Muscle of leg (tissue), 11 donors: ENCODE measurements around the gene FGF16. TPM values are rescaled to one million over a fixed set of nuclear protein-coding genes. Genes with fewer than 3 reads are reported as not detected.
"Not testable (repeated sequence)": the region's sequence is repeated elsewhere in the genome, so short reads cannot be mapped to it uniquely, and the experiment has no call there.

Experiments used
- DNase-seq: peaks from one replicate; pipeline ENCODE4 v3.0.0; 2013
- H3K27ac ChIP-seq: one replicate; pipeline ENCODE4 v1.5.1; 2013; ENCODE audit warnings: mild to moderate bottlenecking, low read length, control low read depth
- H3K27me3 ChIP-seq: one replicate; pipeline ENCODE4 v1.6.1; 2013; ENCODE audit warnings: low read length; ENCODE audit not compliant: control insufficient read depth, insufficient read depth
- H3K36me3 ChIP-seq: one replicate; pipeline ENCODE4 v1.6.1; 2013; ENCODE audit warnings: low read length; ENCODE audit not compliant: control insufficient read depth, insufficient read depth
- H3K4me1 ChIP-seq: one replicate; pipeline ENCODE4 v1.6.1; 2013; ENCODE audit warnings: low read length; ENCODE audit not compliant: control insufficient read depth, insufficient read depth
- H3K4me3 ChIP-seq: one replicate; pipeline ENCODE4 v1.5.1; 2013; ENCODE audit warnings: low read length, control low read depth
- H3K9me3 ChIP-seq: replicated peaks from 2 replicates; pipeline ENCODE4 v1.6.1; 2013; ENCODE audit warnings: low read depth, low read length; ENCODE audit not compliant: control insufficient read depth
- WGBS: methylation state at CpG from one replicate; pipeline ENCODE4 v1.1.5; 2013; ENCODE audit warnings: missing lambda C conversion rate; ENCODE audit not compliant: insufficient coverage; 5-methylcytosine and 5-hydroxymethylcytosine counted together
- polyA plus RNA-seq, 8 donors: library from polyadenylated mRNA; unstranded; fragments of 120-200 nt; gene quantifications; one replicate each; pipeline versions ENCODE4 v1.2.1 to v1.2.3, GENCODE V29; 2013; ENCODE audit warnings: inconsistent platforms in 1 of 8, low replicate concordance in 1 of 8; ENCODE audit not compliant: insufficient read length in 8 of 8, insufficient read depth in 1 of 8
- total RNA-seq: library from RNA; stranded (reverse); fragments of 120-200 nt; gene quantifications from one replicate; pipeline ENCODE4 v1.2.4, GENCODE V29; 2013

The FGF16 gene
- total and polyA plus RNA-seq, 9 donors = 2.3 to 4.8 (median 3.3) TPM

DNA sequence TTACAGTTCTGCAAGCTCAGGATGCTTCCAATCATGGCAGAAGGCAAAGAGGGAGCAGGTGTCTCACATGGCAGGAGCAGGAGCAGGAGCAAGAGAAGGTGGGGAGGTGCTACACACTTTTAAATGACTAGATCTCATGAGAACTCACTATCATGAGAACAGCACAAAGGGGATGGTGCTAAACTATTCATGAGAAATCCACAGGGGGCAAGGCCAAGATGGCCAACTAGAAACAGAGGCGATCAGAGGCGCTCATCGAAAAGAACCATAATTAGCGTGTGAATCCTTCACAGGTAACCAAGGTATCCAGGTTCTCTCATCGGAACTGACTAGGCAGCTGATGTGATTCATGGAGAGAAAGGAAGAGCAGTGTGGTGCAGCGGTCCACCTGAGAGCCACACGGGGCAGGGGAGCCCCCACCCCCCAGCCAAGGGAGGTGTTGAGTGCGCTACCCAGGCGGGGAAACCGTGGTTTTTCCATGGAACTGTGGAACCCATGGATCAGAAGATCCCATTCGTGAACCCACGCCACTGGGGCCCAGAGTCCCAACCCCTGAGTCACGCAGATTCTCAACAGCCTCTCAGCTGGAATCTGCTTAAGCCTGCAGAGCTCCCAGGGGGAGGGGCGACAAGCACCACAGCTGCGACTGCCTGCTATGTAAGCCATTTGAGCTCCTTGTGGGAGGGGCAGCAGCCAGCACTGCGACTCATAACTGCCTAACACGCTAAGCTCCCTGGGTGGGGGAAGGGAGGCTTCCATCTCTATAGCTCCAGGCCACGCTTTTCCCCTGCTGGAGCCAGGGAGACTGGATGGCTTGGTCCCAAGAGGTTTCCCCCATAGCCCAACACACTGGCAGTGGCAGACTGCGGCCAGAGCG lies 46.7 kb downstream of the FGF16 start:
- H3K9me3 ChIP-seq = no peaks in the 10 kb centered on the region
- peaks cover 4% of the 10 kb centered on the region for H3K4me1 ChIP-seq
- no peak overlapping the region for H3K27ac ChIP-seq
- H3K36me3 ChIP-seq = no peaks in the 10 kb centered on the region
- no peaks in the 10 kb centered on the region for H3K27me3 ChIP-seq
- WGBS = 66% methylated on average over 10 of the region's 20 CpGs
- DNase-seq = peak; percentile 61
- no peak overlapping the region for H3K4me3 ChIP-seq

- not testable (repeated sequence) for H3K27me3 ChIP-seq, H3K4me1 ChIP-seq, H3K4me3 ChIP-seq, H3K36me3 ChIP-seq, H3K9me3 ChIP-seq, H3K27ac ChIP-seq, DNase-seq
- no CpG with 5 or more reads among the region's 1 CpG for WGBS
Observed at GRCh38 chrX:77500164-77500563, 53.0 kb downstream of the FGF16 start.

DNA sequence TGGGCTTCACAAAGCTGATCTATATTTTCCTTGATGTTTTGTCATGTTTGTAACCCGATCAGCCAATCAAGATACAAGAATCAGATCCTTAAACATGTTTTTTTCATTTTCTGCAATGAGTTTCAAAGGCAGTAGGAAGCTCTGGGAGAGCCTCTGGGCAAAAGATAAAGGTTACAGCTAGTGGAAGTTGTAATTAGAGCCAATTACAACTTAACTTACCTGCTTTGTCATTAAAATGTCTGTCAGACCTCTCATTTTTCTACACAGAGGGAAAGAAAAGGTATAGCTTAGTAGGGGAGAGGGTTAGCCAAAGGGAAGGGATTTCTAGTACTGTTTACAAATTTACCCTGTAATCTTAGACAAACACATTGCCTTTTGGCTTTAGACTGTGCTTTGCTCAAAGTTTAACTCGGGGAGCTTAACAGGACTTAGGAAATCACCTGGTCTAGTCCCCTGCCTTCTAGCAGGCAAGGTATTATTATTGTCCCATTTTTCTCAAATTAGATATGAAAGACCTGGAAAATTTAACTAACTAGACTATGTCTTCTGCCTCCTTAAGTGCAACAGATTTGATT lies 55.8 kb downstream of the FGF16 start:
- no CpG with 5 or more reads among the region's 2 CpGs for WGBS
- Histone ChIP-seq H3K36me3 (no peaks in the 10 kb centered on the region), H3K4me3 (no peak overlapping the region), H3K27me3 (no peaks in the 10 kb centered on the region), H3K9me3 (no peaks in the 10 kb centered on the region), H3K27ac (no peak overlapping the region), H3K4me1 (no peaks in the 10 kb centered on the region)
- no peak for DNase-seq

DNA sequence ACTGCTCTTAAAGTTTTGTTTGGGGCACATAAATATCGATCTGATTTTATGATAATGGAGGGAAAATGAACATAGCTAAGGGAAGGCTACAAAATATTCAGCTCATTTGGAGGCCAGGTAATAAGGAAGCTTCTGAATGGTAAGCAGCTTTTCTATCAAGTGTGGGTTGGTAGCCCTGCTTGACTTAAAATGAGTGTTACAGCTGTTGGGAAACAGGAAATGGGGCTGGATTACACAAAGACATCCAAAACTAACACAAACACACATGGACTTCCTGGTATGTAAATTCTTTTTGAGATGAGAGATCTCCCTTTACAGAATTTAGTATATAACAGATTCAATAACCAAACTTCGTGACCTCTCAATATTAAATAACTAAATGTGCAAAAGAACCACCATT lies 58.0 kb downstream of the FGF16 start:
- DNase-seq = peak; percentile 59
- Histone ChIP-seq H3K36me3 (peaks cover 7% of the 10 kb centered on the region), H3K27me3 (peaks cover 2% of the 10 kb centered on the region), H3K4me1 (no peaks in the 10 kb centered on the region), H3K4me3 (no peak overlapping the region), H3K27ac (peak overlapping the region; percentile 47), H3K9me3 (no peaks in the 10 kb centered on the region)
- WGBS = 57% methylated on average over 1 of the region's 2 CpGs
